Loucy (cell line): Measurements from ENCODE around the gene ETV5.

Experiments used
- CTCF ChIP-seq: fragments of 200-600 bp; sonication (generic); conservative IDR thresholded peaks from 2 replicates; pipeline ENCODE4 v1.5.1; 2014; ENCODE audit warnings: mild to moderate bottlenecking, antibody characterized with exemption, low read length
- EZH2phosphoT487 ChIP-seq: fragments of 200-600 bp; IDR thresholded peaks from 2 replicates; pipeline ENCODE4 v1.6.1; 2018; ENCODE audit warnings: antibody characterized with exemption, mild to moderate bottlenecking, moderate library complexity, borderline replicate concordance

- TF ChIP-seq CTCF (no peak), EZH2phosphoT487 (no peak)
These were observed 42.4 kb upstream of the ETV5 start for GRCh38 chr3:186151077-186151971.
